Panc1 (cell line): ENCODE results near the gene GGA2.

Source experiments
- CTCF ChIP-seq: fragments of 450-650 bp; IDR thresholded peaks from 2 replicates; pipeline ENCODE4 v1.5.1; 2017; ENCODE audit warnings: mild to moderate bottlenecking
- POLR2AphosphoS5 ChIP-seq: IDR thresholded peaks from 2 replicates; pipeline ENCODE4 v1.6.1; 2012; ENCODE audit warnings: mild to moderate bottlenecking, low read depth, low read length, moderate library complexity
- SIN3A ChIP-seq: IDR thresholded peaks from 2 replicates; pipeline ENCODE4 v1.6.1; 2012; ENCODE audit warnings: low read depth, mild to moderate bottlenecking, low read length, moderate library complexity, borderline replicate concordance; ENCODE audit not compliant: insufficient read depth

GRCh38 chr16:23527961-23528643 is 17.8 kb upstream of the GGA2 start:
- TF ChIP-seq SIN3A (no peak), CTCF (no peak), POLR2AphosphoS5 (no peak)
